Measurements from ENCODE around the gene UBE2QL1. TPM values are rescaled to one million over a fixed set of nuclear protein-coding genes. Genes with fewer than 3 reads are reported as not detected.

The UBE2QL1 gene
- total RNA-seq, 1 donor: under 0.01 TPM

GRCh38 chr5:6434731-6435130 lies 13.9 kb upstream of the UBE2QL1 start:
- H3K79me2 ChIP-seq (ENCODE audit: insufficient read depth, low read length): no peaks in the 10 kb centered on the region
- H4K20me1 ChIP-seq (ENCODE audit: insufficient read depth, low read length): no peaks in the 10 kb centered on the region
- no peaks in the 10 kb centered on the region for H3K4me1 ChIP-seq (ENCODE audit: insufficient read depth, low read length)
- H3K9me3 ChIP-seq (ENCODE audit: low read depth, low read length): no peaks in the 10 kb centered on the region
- H3K27me3 ChIP-seq (ENCODE audit: insufficient read depth, low read length): no peaks in the 10 kb centered on the region
- no peak overlapping the region for H3K4me2 ChIP-seq (ENCODE audit: insufficient read depth, low read length)
- no peak for DNase-seq (ENCODE audit: insufficient read length, low spot score, missing footprints)
- no peak for TF ChIP-seq CTCF (IDR thresholded peaks at IDR 0.05; ENCODE audit: extremely low read depth, low read depth, low read length)
- no peak overlapping the region for H3K4me3 ChIP-seq (ENCODE audit: insufficient read depth, low read length)
- no peak overlapping the region for H3K27ac ChIP-seq (ENCODE audit: low read depth, low read length)
- no peak overlapping the region for H2AFZ ChIP-seq (ENCODE audit: low read length)
- H3K36me3 ChIP-seq (ENCODE audit: insufficient read depth, low read length): no peaks in the 10 kb centered on the region

GRCh38 chr5:6435356-6435755 lies 13.3 kb upstream of the UBE2QL1 start:
- TF ChIP-seq CTCF (IDR thresholded peaks at IDR 0.05; ENCODE audit: extremely low read depth, low read depth, low read length): peak; percentile 42
- no peak overlapping the region for H2AFZ ChIP-seq (ENCODE audit: low read length)

GRCh38 chr5:6436715-6437331 lies 11.8 kb upstream of the UBE2QL1 start:
- no peak overlapping the region for H3K27ac ChIP-seq (ENCODE audit: low read depth, low read length)
- no peaks in the 10 kb centered on the region for H3K4me1 ChIP-seq (ENCODE audit: insufficient read depth, low read length)
- no peaks in the 10 kb centered on the region for H3K9me3 ChIP-seq (ENCODE audit: low read depth, low read length)
- H3K4me2 ChIP-seq (ENCODE audit: insufficient read depth, low read length): no peak overlapping the region
- H3K27me3 ChIP-seq (ENCODE audit: insufficient read depth, low read length): no peaks in the 10 kb centered on the region
- H2AFZ ChIP-seq (ENCODE audit: low read length): no peak overlapping the region
- DNase-seq (ENCODE audit: insufficient read length, low spot score, missing footprints): no peak
- H3K79me2 ChIP-seq (ENCODE audit: insufficient read depth, low read length): no peaks in the 10 kb centered on the region
- no peak for TF ChIP-seq CTCF (IDR thresholded peaks at IDR 0.05; ENCODE audit: extremely low read depth, low read depth, low read length)
- H3K36me3 ChIP-seq (ENCODE audit: insufficient read depth, low read length): no peaks in the 10 kb centered on the region
- no peaks in the 10 kb centered on the region for H4K20me1 ChIP-seq (ENCODE audit: insufficient read depth, low read length)
- H3K4me3 ChIP-seq (ENCODE audit: insufficient read depth, low read length): no peak overlapping the region

More at GRCh38 chr5:6435356-6435755, 13.3 kb upstream of the UBE2QL1 start:
- no peak for DNase-seq (ENCODE audit: insufficient read length, low spot score, missing footprints)
- no peaks in the 10 kb centered on the region for H4K20me1 ChIP-seq (ENCODE audit: insufficient read depth, low read length)
- H3K27ac ChIP-seq (ENCODE audit: low read depth, low read length): no peak overlapping the region
- no peaks in the 10 kb centered on the region for H3K79me2 ChIP-seq (ENCODE audit: insufficient read depth, low read length)
- no peaks in the 10 kb centered on the region for H3K27me3 ChIP-seq (ENCODE audit: insufficient read depth, low read length)
- H3K4me3 ChIP-seq (ENCODE audit: insufficient read depth, low read length): no peak overlapping the region
- no peak overlapping the region for H3K4me2 ChIP-seq (ENCODE audit: insufficient read depth, low read length)
- no peaks in the 10 kb centered on the region for H3K9me3 ChIP-seq (ENCODE audit: low read depth, low read length)
- H3K36me3 ChIP-seq (ENCODE audit: insufficient read depth, low read length): no peaks in the 10 kb centered on the region
- H3K4me1 ChIP-seq (ENCODE audit: insufficient read depth, low read length): no peaks in the 10 kb centered on the region

- no peaks in the 10 kb centered on the region for H4K20me1 ChIP-seq (ENCODE audit: insufficient read depth, low read length)
- H3K4me1 ChIP-seq (ENCODE audit: insufficient read depth, low read length): no peaks in the 10 kb centered on the region
- no peak overlapping the region for H3K4me3 ChIP-seq (ENCODE audit: insufficient read depth, low read length)
- no peak for DNase-seq (ENCODE audit: insufficient read length, low spot score, missing footprints)
- no peak overlapping the region for H3K4me2 ChIP-seq (ENCODE audit: insufficient read depth, low read length)
- no peaks in the 10 kb centered on the region for H3K36me3 ChIP-seq (ENCODE audit: insufficient read depth, low read length)
- TF ChIP-seq CTCF (IDR thresholded peaks at IDR 0.05; ENCODE audit: extremely low read depth, low read depth, low read length): no peak
- H3K27ac ChIP-seq (ENCODE audit: low read depth, low read length): no peak overlapping the region
- H2AFZ ChIP-seq (ENCODE audit: low read length): no peak overlapping the region
- no peaks in the 10 kb centered on the region for H3K9me3 ChIP-seq (ENCODE audit: low read depth, low read length)
- H3K79me2 ChIP-seq (ENCODE audit: insufficient read depth, low read length): no peaks in the 10 kb centered on the region
- no peaks in the 10 kb centered on the region for H3K27me3 ChIP-seq (ENCODE audit: insufficient read depth, low read length)
Measured at GRCh38 chr5:6439588-6440550, 8.8 kb upstream of the UBE2QL1 start.

All from osteoblast (primary cell).